Fibroblast of mammary gland (primary cell): ENCODE measurements around the gene ABHD2.
A peak's percentile ranks its signal among the peaks of the same experiment; 100 is the strongest.

ENCODE experiments used
- DNase-seq: peaks from one replicate; pipeline ENCODE4 v3.0.0-alpha.2; 2010; ENCODE audit warnings: low read depth
- H3K4me3 ChIP-seq: 2 replicates; pipeline ENCODE4 v1.5.1; 2011; ENCODE audit warnings: low read depth, mild to moderate bottlenecking, low read length, moderate library complexity; ENCODE audit not compliant: control insufficient read depth
- CTCF ChIP-seq: conservative IDR thresholded peaks from 2 replicates; pipeline ENCODE4 v1.5.1; 2011; ENCODE audit warnings: low read depth, low read length, inconsistent platforms; ENCODE audit not compliant: control insufficient read depth, insufficient read depth

Gene ABHD2

GRCh38 chr15:89090791-89091626 lies 2.8 kb downstream of the ABHD2 start:
- peak; percentile 80 for DNase-seq
- TF ChIP-seq CTCF, result no peak
- H3K4me3 ChIP-seq, result no peak overlapping the region

GRCh38 chr15:89091627-89092220 lies 3.5 kb downstream of the ABHD2 start:
- H3K4me3 ChIP-seq, result no peak overlapping the region
- no peak for DNase-seq
- no peak for TF ChIP-seq CTCF

- H3K4me3 ChIP-seq, result no peak overlapping the region
- no peak for TF ChIP-seq CTCF
- no peak for DNase-seq
Observed at GRCh38 chr15:89093509-89093908, 5.3 kb downstream of the ABHD2 start.

GRCh38 chr15:89095073-89095472 lies 6.8 kb downstream of the ABHD2 start:
- no peak for DNase-seq
- no peak overlapping the region for H3K4me3 ChIP-seq
- no peak for TF ChIP-seq CTCF

GRCh38 chr15:89095556-89095955 lies 7.3 kb downstream of the ABHD2 start:
- no peak for DNase-seq
- H3K4me3 ChIP-seq, result no peak overlapping the region
- no peak for TF ChIP-seq CTCF

GRCh38 chr15:89096664-89097063 lies 8.4 kb downstream of the ABHD2 start:
- no peak overlapping the region for H3K4me3 ChIP-seq
- no peak for DNase-seq
- TF ChIP-seq CTCF, result no peak
